NCI-H2029 treated with DMSO at 0.1 percent for 48 hours (cell line): Measurements from ENCODE around the gene LMAN2L.
"Not testable (repeated sequence)": the region's sequence is repeated elsewhere in the genome, so short reads cannot be mapped to it uniquely, and the experiment has no call there.

ENCODE experiments used
- DNase-seq: peaks from one replicate; lab custom pipeline; 2025; lab: John Stamatoyannopoulos, UW

The LMAN2L gene

GRCh38 chr2:96687711-96688640 lies 51.9 kb downstream of the LMAN2L start:
- DNase-seq: no peak

GRCh38 chr2:96687266-96687665 lies 52.6 kb downstream of the LMAN2L start:
- DNase-seq: no peak

- DNase-seq: no peak
Measured at GRCh38 chr2:96685577-96686459, 54.0 kb downstream of the LMAN2L start.

DNA sequence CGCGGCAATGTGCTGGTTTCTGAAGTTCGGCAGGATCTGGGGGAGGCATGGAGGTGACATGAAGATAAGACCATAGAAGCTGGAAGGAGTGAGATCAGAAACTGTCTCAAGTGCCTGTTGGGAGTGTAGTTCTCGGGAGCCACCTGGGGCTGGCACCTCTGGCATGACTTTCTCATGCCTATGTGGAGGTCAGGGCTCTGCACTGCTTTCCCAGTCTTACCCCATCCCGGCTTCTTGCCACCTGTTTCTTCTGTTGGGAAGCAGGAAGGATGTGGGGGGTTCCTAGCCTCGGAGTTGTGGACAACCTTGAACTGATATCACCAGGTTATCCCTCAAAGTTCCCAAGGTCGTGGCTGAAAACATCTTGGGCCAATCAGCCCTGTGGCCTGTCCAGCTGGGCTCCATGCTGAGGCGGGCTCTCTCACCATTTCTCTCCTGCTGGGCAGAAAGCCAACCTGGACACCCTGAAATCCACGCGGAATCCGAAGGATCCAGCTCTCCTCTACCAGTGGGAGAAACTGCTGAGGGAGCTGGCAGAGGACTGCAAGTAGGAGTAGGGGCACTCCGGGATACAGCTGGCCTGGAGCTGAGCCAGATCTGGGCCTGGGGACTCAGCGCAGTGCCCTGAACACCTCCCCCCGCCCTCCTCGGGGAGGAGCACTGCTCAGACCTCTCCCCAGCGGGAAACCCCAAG lies 54.8 kb downstream of the LMAN2L start:
- no peak for DNase-seq

- no peak for DNase-seq
Measured at GRCh38 chr2:96683972-96684820, 55.7 kb downstream of the LMAN2L start.

DNA sequence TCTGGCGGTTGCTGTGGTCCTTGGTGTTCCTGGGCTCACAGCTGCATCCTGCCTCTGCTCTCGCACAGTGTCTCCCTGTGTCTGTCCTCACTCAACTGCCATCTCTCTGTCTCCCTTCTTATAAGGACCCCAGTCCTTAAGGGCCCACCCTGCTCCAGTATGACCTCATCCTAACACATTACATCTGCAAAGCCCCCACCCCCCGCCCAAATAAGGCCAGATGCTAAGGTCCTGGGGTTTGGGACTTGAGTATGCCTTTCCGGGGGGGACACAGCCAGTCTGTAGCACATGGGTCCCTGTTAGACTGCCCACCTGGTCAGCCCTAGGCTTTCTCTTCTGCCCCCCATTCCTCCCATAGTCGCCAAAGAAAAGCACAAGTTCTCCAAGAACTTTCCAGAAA lies 56.6 kb downstream of the LMAN2L start:
- DNase-seq: no peak

DNA sequence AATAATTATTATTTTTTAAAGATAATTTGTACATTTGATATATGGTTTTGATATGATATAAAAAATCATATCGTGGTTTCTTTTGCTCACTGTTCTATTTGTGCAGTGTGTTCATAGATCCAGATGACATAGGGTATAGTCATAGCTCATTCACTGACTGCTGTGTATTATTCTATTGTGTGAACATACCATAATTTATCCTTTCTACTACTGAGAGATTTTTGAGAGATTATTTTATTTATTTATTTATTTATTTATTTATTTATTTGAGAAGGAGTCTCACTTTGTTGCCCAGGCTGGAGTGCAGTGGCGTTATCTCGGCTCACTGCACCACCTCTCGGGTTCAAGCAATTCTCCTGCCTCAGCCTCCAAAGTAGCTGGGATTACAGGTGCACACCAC lies 58.3 kb downstream of the LMAN2L start:
- no peak for DNase-seq

GRCh38 chr2:96680561-96681141 lies 59.2 kb downstream of the LMAN2L start:
- no peak for DNase-seq

DNA sequence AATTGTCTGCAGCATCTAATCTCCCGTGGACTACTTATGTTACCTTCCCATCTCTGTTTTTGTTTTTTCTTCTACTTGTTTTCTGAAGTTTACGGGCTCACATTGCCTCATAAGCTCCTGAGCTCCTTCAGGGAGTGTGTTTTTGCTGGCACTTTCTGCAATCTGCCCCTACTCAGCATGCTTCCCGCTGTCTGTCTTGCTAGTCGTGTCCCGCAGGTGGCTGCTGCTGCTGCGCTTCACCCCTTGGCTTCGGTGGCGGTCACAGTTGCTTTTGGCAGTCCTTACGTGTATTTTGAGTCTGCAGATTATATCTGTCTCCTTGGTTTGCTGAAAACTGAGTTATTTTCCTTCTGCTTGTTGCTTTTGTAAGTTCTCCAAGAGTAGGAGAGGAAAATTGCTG lies 60.0 kb downstream of the LMAN2L start:
- DNase-seq: no peak

GRCh38 chr2:96669539-96670215 lies 70.2 kb downstream of the LMAN2L start:
- no peak for DNase-seq

DNA sequence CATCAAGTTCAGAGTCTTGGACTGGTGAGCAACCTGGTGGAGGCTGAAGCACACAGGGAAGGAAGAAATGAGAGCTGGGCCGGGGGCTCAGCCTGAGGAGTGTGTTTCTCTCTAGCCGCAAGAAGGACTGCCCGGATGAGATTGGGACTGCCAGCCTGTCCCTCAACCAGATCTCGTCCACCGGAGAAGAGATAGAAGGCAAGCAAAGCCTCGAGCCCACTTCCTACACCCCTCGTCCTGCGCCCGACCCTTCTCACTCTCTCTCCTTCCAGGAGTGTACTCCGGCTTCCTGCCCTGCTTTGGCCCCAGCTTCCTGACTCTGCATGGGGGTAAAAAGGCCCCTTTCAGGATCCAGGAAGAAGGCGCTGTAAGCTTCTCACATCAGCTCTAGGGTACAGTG lies 71.1 kb downstream of the LMAN2L start:
- no peak for DNase-seq

DNA sequence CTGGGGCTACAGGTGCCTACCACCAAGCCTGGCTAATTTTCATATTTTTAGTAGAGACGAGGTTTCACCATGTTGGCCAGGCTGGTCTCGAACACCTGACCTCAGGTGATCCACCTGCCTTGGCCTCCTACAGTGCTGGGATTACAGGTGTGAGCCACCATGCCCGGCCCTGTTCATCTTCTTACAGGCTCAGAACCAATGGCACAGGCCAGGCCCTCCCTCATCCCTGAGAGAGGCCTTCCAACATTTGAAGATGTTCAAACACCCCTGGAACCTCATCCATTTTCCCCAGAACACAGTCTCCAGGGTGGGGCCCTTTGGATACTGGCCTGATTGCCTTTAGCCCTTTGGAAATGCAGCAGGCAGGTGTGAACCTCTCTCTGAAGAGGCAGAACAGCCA lies 74.1 kb downstream of the LMAN2L start:
- DNase-seq: not testable (repeated sequence)

DNA sequence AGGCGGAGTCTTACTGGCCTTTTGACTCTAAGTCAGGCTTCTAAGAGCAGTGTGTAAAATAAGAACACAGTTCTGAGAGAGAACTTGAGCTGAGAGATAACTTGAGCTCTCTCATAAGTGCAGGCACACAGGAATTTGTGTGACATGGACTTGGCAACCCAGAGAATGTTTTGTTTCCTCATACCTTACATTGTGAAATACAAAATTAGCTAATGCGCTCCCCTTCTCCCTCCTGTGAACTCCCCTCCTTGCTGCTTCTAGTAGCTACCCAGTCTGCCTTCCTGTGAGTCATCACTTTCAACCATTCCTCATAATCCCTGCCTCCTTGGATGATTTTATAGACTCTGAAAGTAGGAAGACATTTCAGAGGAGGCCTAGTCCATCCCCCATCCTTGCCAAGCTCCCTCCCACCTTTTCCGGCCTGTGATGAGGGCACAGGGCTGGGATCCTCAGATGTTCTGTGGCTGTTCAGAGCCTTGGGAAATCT lies 74.7 kb downstream of the LMAN2L start:
- no peak for DNase-seq

DNA sequence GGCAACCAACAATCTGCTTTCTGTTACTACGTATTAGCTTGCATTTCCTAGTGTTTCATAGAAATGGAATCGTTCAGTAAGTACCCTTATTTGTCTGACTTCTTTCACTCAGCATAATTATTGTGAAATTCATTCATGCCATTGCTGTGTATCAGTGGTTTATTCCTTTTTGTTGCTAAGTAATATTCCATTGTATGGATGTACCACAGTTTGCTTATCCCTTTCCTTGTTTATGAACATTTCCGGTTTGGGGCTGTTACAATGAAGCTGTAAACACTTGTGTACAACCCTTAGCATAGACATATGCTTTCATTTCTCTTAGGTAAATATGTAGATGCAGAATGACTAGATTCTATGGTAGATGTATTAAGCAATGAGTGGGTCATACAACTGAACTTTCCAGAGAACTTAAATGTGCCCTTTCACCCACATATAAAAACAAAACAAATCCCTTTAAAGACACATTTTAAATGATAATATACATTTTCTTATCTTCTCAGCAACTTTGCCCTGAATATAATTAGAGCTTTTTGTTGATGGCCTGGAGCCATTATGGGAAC lies 75.4 kb downstream of the LMAN2L start:
- no peak for DNase-seq

DNA sequence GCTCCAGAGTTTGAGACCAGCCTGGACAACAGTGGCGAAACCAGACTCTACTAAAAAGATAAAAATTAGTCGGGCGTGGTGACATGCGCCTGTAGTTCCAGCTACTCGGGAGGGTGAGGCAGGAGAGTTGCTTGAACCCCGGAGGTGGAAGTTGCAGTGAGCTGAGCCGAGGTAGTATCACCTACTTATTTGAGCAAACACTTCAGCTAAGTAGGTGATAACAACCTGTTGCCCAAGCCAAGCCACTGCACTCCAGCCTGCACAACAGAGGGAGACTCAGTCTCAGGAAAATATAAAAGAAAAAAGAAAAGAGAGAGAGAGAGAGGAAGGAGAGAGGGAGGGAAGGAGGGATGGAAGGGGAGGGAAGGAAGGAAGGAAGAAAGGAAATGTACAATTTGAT lies 76.0 kb downstream of the LMAN2L start:
- no peak for DNase-seq

- DNase-seq: no peak
Measured at GRCh38 chr2:96663177-96663576, 76.7 kb downstream of the LMAN2L start.

DNA sequence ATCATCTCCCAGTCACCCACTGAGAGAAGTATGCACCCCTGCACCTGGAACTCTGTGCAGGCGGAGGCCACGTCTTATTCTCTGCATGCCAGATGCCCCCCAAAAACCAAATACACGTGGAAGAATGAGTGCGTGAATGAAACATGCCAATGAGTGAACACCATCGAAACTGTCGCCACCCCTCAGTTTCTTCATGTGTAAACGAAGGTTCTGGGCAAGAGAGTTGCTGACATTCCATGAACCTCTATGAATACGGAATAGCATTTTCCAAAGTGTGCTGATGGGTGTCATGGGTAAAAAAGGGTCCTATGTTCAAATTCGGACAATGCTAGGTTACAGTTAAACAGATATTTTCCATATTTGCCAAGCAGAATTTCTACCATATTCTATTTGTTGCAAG lies 77.5 kb downstream of the LMAN2L start:
- no peak for DNase-seq

- DNase-seq: no peak
Measured at GRCh38 chr2:96661324-96661723, 78.5 kb downstream of the LMAN2L start.

DNA sequence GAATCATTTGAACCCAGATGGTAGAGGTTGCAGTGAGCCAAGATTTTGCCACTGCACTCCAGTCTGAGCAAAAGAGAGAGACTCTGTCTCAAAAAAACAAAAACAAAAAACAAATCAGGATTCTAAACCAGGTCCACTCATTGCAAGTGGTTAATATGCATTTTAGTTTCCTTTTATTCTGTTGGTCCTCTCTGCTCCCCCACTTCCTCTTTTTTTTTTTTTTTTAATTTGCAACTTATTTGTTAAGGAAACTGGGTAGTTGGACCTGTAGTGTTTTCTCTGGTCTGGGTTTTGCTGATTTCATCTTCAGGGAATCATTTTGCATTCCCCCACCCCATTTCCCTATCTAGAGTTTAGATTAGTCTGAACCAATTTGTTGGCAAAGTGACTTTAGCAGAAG lies 83.3 kb downstream of the LMAN2L start:
- DNase-seq: no peak
